Caco-2 (cell line): ENCODE measurements around the gene PCGF3. TPM values are rescaled to one million over a fixed set of nuclear protein-coding genes. Genes with fewer than 3 reads are reported as not detected.

ENCODE experiments used
- BruUV-seq: library from RNA; stranded (reverse); fragments of 400-500 nt; replicated peaks from 2 replicates; lab custom pipeline; 2021; lab: Mats Ljungman, UMichigan
- CTCF ChIA-PET: fragments of 300-600 bp; sonication (Branson Sonifier 250); formaldehyde crosslinking; loops from one replicate; lab custom pipeline; 2022; ENCODE audit warnings: antibody characterized with exemption; lab: Charles Lee
- POLR2A ChIA-PET: fragments of 300-600 bp; sonication (Branson Sonifier 250); formaldehyde crosslinking; loops from one replicate; lab custom pipeline; 2022; ENCODE audit warnings: antibody characterized with exemption; lab: Charles Lee
- DNase-seq, 2 experiments: peaks; one replicate each; pipeline versions ENCODE4 v3.0.0 to v3.0.0-alpha.2; 2020 to 2022
- H3K27me3 ChIP-seq: replicated peaks from 2 replicates; pipeline ENCODE4 v1.6.0; 2011; ENCODE audit warnings: low read length; ENCODE audit not compliant: control insufficient read depth, insufficient read depth
- H3K36me3 ChIP-seq: 2 replicates; pipeline ENCODE4 v1.5.1; 2011; ENCODE audit warnings: low read length; ENCODE audit not compliant: control insufficient read depth, insufficient read depth
- H3K4me1 ChIP-seq: fragments of 250-450 bp; sonication (Bioruptor Pico); 2 replicates; pipeline ENCODE4 v1.5.1; 2020; ENCODE audit warnings: mild to moderate bottlenecking
- H3K4me3 ChIP-seq: 2 replicates; pipeline ENCODE4 v1.5.1; 2011; ENCODE audit warnings: low read depth, mild to moderate bottlenecking, control low read depth, low read length
- H3K9me3 ChIP-seq: fragments of 250-450 bp; sonication (Bioruptor Pico); 2 replicates; pipeline ENCODE4 v1.5.1; 2020; ENCODE audit warnings: mild to moderate bottlenecking, moderate library complexity
- H3K27ac Mint-ChIP-seq: one replicate; pipeline ENCODE4 v1.8.0; 2022; ENCODE audit warnings: mixed read lengths; ENCODE audit not compliant: unreplicated experiment
- H3K27me3 Mint-ChIP-seq: one replicate; pipeline ENCODE4 v1.8.0; 2022; ENCODE audit warnings: mixed read lengths; ENCODE audit not compliant: insufficient read depth, unreplicated experiment
- H3K36me3 Mint-ChIP-seq: one replicate; pipeline ENCODE4 v1.8.0; 2022; ENCODE audit warnings: mild to moderate bottlenecking, mixed read lengths; ENCODE audit not compliant: insufficient read depth, unreplicated experiment
- H3K4me1 Mint-ChIP-seq: one replicate; pipeline ENCODE4 v1.8.0; 2022; ENCODE audit warnings: low read depth, mixed read lengths; ENCODE audit not compliant: unreplicated experiment
- H3K4me3 Mint-ChIP-seq: one replicate; pipeline ENCODE4 v1.8.0; 2022; ENCODE audit warnings: mild to moderate bottlenecking, moderate library complexity, mixed read lengths; ENCODE audit not compliant: unreplicated experiment
- H3K9me3 Mint-ChIP-seq: one replicate; pipeline ENCODE4 v1.8.0; 2022; ENCODE audit warnings: mixed read lengths; ENCODE audit not compliant: unreplicated experiment
- intact Hi-C: fragments of 100-400 bp; cut with micrococcal nuclease; formaldehyde crosslinking; loops from one replicate; pipeline ENCODE4 v1.10.0; 2022; ENCODE audit not compliant: unreplicated experiment
- total RNA-seq: library from RNA; stranded (reverse); gene quantifications from 2 replicates; pipeline ENCODE4 v1.2.3, GENCODE V29; 2022
- TF ChIP-seq, protein P1 (sequence below), 2 experiments: fragments of 200-600 bp in 1 of 2; IDR thresholded peaks; 1 replicate in 1 of 2; 2 replicates in 1 of 2; pipeline versions ENCODE4 v1.5.1 to v1.8.0; 2011 to 2022; ENCODE audit warnings: antibody characterized with exemption in 1 of 2, control low read depth in 1 of 2, inconsistent platforms in 1 of 2, low read depth in 1 of 2, low read length in 1 of 2, mild to moderate bottlenecking in 1 of 2, moderate library complexity in 1 of 2; ENCODE audit not compliant: insufficient read depth in 1 of 2, severe bottlenecking in 1 of 2, unreplicated experiment in 1 of 2

Gene PCGF3
- total RNA-seq, 1 experiment from 2014 or later, result 38.0 TPM

GRCh38 chr4:766559-767283, 61.1 kb downstream of the PCGF3 start:
- no TSS peak for BruUV-seq

DNA sequence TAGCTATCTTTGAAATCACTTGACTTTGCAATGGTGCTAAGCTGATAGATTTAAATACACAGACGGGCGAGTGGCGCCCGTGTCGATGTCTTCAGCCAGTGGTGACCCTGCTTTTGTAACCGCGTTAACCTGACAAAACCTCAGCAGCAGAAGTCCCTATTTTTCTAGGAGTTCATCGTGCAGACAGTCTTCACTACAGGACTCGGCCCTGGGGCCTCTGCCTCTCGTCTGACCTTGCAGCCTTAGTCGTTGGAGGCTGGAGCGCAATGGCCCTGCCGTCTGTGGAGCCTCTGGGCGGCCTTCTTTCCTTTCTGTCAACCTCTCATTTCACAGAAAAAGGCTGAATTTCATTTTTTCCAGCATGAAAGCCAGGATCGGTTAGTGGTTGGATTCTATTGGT, 62.4 kb downstream of the PCGF3 start:
- TSS peak; percentile 19 for BruUV-seq
- Mint-ChIP-seq H3K9me3 (no peaks in the 10 kb centered on the region), H3K27ac (no peak overlapping the region), H3K4me3 (no peak overlapping the region), H3K27me3 (no peaks in the 10 kb centered on the region), H3K4me1 (peaks cover 7% of the 10 kb centered on the region), H3K36me3 (peaks cover 74% of the 10 kb centered on the region)
- intact Hi-C loops, result no loop called here
- no peak for DNase-seq
- Histone ChIP-seq H3K9me3 (no peaks in the 10 kb centered on the region), H3K36me3 (peaks cover 6% of the 10 kb centered on the region), H3K4me1 (no peaks in the 10 kb centered on the region), H3K27me3 (no peaks in the 10 kb centered on the region), H3K4me3 (no peak overlapping the region)
- CTCF ChIA-PET, result no interaction called here
- POLR2A ChIA-PET, result no interaction called here
- TF ChIP-seq, protein P1, sequence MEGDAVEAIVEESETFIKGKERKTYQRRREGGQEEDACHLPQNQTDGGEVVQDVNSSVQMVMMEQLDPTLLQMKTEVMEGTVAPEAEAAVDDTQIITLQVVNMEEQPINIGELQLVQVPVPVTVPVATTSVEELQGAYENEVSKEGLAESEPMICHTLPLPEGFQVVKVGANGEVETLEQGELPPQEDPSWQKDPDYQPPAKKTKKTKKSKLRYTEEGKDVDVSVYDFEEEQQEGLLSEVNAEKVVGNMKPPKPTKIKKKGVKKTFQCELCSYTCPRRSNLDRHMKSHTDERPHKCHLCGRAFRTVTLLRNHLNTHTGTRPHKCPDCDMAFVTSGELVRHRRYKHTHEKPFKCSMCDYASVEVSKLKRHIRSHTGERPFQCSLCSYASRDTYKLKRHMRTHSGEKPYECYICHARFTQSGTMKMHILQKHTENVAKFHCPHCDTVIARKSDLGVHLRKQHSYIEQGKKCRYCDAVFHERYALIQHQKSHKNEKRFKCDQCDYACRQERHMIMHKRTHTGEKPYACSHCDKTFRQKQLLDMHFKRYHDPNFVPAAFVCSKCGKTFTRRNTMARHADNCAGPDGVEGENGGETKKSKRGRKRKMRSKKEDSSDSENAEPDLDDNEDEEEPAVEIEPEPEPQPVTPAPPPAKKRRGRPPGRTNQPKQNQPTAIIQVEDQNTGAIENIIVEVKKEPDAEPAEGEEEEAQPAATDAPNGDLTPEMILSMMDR (IDR thresholded peaks at IDR 0.05; ENCODE audit: insufficient read depth in 1 of 2, low read depth in 1 of 2, low read length in 1 of 2, severe bottlenecking in 1 of 2, unreplicated experiment in 1 of 2), result no peak

More at GRCh38 chr4:766559-767283, 61.1 kb downstream of the PCGF3 start:
- Histone ChIP-seq H3K36me3 (peaks cover 6% of the 10 kb centered on the region), H3K4me3 (no peak overlapping the region), H3K4me1 (no peaks in the 10 kb centered on the region), H3K27me3 (no peaks in the 10 kb centered on the region), H3K9me3 (no peaks in the 10 kb centered on the region)
- Mint-ChIP-seq H3K27me3 (no peaks in the 10 kb centered on the region), H3K4me3 (peak overlapping the region; percentile 28), H3K36me3 (peaks cover 82% of the 10 kb centered on the region), H3K4me1 (peaks cover 14% of the 10 kb centered on the region), H3K9me3 (no peaks in the 10 kb centered on the region), H3K27ac (peak overlapping the region; percentile 78)
- intact Hi-C loops, result no loop called here
- peak in 1 of 2 experiments; percentile 35 for DNase-seq
- CTCF ChIA-PET, result no interaction called here
- POLR2A ChIA-PET, result interaction anchor here (1.2 kb wide), 1 partner anchor 15 kb away, joined by 3 read pairs; no protein-coding TSS in a partner anchor
- TF ChIP-seq, protein P1 (IDR thresholded peaks at IDR 0.05; ENCODE audit: insufficient read depth in 1 of 2, low read depth in 1 of 2, low read length in 1 of 2, severe bottlenecking in 1 of 2, unreplicated experiment in 1 of 2), result no peak

DNA sequence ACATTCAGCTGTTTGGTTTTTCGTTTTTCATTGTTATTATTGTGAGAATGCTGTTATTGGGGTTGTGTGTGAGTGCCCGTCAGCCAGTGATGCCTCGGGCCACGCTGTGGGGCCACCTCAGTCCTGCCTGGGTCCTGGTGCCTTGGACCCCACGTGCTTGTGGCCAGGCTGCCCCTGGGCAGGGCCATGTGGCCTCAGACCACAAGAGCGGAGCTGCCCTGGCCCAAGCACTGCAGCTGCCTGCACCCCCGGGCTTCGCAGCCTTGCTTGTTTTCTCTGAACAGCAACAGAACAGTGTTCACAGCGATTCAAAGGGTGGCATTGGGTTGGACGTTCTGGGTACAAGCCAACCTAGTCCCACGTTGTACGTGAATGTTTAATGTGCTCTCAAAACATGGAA, 63.4 kb downstream of the PCGF3 start:
- Mint-ChIP-seq H3K4me3 (no peak overlapping the region), H3K36me3 (peaks cover 74% of the 10 kb centered on the region), H3K27me3 (no peaks in the 10 kb centered on the region), H3K27ac (no peak overlapping the region), H3K9me3 (no peaks in the 10 kb centered on the region), H3K4me1 (peaks cover 7% of the 10 kb centered on the region)
- BruUV-seq, result no TSS peak
- CTCF ChIA-PET, result no interaction called here
- peak in 1 of 2 experiments; percentile 27 for DNase-seq
- H3K4me3 ChIP-seq, result no peak overlapping the region
- no peaks in the 10 kb centered on the region for H3K4me1 ChIP-seq
- H3K9me3 ChIP-seq, result no peaks in the 10 kb centered on the region
- H3K36me3 ChIP-seq, result peaks cover 4% of the 10 kb centered on the region
- POLR2A ChIA-PET, result no interaction called here
- TF ChIP-seq, protein P1 (IDR thresholded peaks at IDR 0.05; ENCODE audit: insufficient read depth in 1 of 2, low read depth in 1 of 2, low read length in 1 of 2, severe bottlenecking in 1 of 2, unreplicated experiment in 1 of 2), result no peak
- intact Hi-C loops, result no loop called here
- H3K27me3 ChIP-seq, result no peaks in the 10 kb centered on the region
